Suprapubic skin (tissue), 4 donors: Measurements from ENCODE around the gene HECW1. TPM values are rescaled to one million over a fixed set of nuclear protein-coding genes. Genes with fewer than 3 reads are reported as not detected.

Experiments
- DNase-seq, 2 donors: peaks; one replicate each; pipeline ENCODE4 v3.0.0-alpha.2; 2019; ENCODE audit warnings: low spot score in 2 of 2
- H3K27ac ChIP-seq: fragments of 200-600 bp; sonication (generic); one replicate; pipeline ENCODE4 v1.5.1; 2019
- H3K27me3 ChIP-seq: fragments of 200-600 bp; sonication (generic); one replicate; pipeline ENCODE4 v1.5.1; 2019
- H3K36me3 ChIP-seq: fragments of 200-600 bp; sonication (generic); one replicate; pipeline ENCODE4 v1.5.1; 2019
- H3K4me1 ChIP-seq: fragments of 200-600 bp; sonication (generic); one replicate; pipeline ENCODE4 v1.5.1; 2019
- H3K4me3 ChIP-seq: fragments of 200-600 bp; sonication (generic); one replicate; pipeline ENCODE4 v1.5.1; 2019; ENCODE audit warnings: mild to moderate bottlenecking
- H3K9me3 ChIP-seq: fragments of 200-600 bp; sonication (generic); one replicate; pipeline ENCODE4 v1.5.1; 2019
- EP300 ChIP-seq: sonication (generic); formaldehyde crosslinking; IDR thresholded peaks from one replicate; pipeline ENCODE4 v1.6.1; 2017; ENCODE audit warnings: antibody characterized with exemption
- POLR2A ChIP-seq, 2 donors: fragments of 450-650 bp; IDR thresholded peaks; one replicate each; pipeline ENCODE4 v1.6.1; 2017; ENCODE audit warnings: antibody characterized with exemption in 2 of 2, mild to moderate bottlenecking in 2 of 2, moderate library complexity in 2 of 2
- POLR2AphosphoS5 ChIP-seq, 3 donors: sonication (generic); formaldehyde crosslinking; IDR thresholded peaks; one replicate each; pipeline ENCODE4 v1.6.1; 2017; ENCODE audit warnings: antibody characterized with exemption in 3 of 3
- WGBS: methylation state at CpG from one replicate; pipeline ENCODE4 v1.1.5; 2018; 5-methylcytosine and 5-hydroxymethylcytosine counted together
- total RNA-seq, 4 donors: library from RNA; depleted of rRNA; stranded (reverse); fragments of >200 nt; gene quantifications; one replicate each; pipeline ENCODE4 v1.1.0, GENCODE V29; 2016
- TF ChIP-seq, protein P1 (sequence below), 2 donors: fragments of 200-600 bp in 1 of 2; fragments of 450-650 bp in 1 of 2; sonication (generic) in 1 of 2; IDR thresholded peaks; one replicate each; pipeline ENCODE4 v1.5.1; 2016 to 2019; ENCODE audit warnings: antibody characterized with exemption in 2 of 2, mild to moderate bottlenecking in 1 of 2, moderate library complexity in 1 of 2

HECW1 gene
- total RNA-seq, 4 donors from 2014 or later = 0.17 to 0.73 (median 0.32) TPM; not detected in 1

DNA sequence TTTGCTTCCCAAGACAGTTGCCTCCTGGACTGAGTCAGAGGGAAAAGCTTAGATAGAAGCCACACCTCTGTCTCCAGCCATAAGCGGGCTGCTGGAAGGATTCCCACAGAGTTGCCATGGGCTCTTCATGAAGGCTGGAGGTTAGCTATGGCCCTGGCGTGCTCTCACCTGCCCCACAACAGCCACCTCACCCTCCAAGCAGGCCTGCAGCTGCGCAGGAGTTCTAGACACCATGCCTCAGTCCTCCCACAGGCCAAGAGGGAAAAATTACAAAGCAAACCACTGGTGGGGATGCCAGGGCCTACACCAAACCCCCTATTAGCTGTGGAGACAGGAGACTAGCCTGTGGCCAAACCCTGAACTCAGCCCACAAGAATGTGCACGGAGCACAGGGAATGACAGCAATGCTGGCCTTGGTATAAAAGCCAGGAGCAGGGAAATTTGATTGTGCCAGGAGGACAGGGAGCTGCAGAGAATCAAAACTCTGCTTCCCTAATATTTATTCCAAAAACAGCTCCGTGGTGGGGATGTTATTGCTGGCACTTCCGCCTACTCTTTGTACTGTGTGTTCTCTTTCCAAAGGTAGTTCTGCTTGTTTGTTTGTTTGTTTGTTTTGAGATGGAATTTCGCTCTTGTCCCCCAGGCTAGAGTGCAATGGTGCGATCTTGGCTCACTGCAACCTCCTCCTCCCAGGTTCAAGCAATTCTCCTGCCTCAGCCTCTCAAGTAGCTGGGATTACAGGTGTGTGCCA, 410.1 kb downstream of the HECW1 start:
- H3K27ac ChIP-seq = no peak overlapping the region
- peaks cover 6% of the 10 kb centered on the region for H3K4me1 ChIP-seq
- H3K27me3 ChIP-seq = no peaks in the 10 kb centered on the region

DNA sequence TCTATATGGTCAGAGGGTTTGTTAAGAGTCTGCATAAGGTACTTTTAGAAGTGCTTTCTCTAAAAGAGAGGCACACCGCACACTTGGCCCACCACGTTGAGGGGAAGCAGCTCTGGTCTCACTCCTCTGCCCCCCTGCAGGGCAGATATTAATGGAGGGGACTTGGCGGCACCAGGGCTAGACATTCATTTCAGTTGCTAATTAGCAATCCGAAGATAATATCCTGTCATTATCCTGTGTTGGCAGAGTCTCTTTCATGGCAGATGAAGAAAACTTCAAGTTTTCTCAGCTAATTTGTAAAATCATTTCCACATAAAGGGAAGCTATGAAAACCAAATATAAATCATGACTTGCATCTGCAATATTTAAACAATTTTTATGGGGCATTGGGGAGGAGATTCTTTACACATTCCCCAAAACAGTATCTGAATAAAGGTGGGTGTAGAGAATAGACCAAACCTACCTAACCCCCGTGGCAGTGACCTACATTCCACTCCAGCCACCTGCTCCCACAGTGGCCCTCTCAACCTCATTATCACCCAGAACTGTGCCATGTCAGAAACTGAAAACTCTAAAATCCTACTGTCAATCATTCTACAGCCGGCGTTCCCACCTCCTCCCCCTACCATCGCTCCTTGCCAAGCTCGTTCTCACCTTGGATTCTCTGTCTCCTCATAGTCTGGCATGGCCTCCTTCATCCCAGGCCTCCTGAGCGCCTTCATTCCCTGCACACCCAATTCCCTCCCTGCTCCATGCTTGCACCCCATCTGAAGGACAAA, 416.3 kb downstream of the HECW1 start:
- no peak for DNase-seq
- TF ChIP-seq POLR2AphosphoS5 (IDR thresholded peaks at IDR 0.05) (no peak), EP300 (no peak), POLR2A (IDR thresholded peaks at IDR 0.05) (no peak)
- TF ChIP-seq, protein P1, sequence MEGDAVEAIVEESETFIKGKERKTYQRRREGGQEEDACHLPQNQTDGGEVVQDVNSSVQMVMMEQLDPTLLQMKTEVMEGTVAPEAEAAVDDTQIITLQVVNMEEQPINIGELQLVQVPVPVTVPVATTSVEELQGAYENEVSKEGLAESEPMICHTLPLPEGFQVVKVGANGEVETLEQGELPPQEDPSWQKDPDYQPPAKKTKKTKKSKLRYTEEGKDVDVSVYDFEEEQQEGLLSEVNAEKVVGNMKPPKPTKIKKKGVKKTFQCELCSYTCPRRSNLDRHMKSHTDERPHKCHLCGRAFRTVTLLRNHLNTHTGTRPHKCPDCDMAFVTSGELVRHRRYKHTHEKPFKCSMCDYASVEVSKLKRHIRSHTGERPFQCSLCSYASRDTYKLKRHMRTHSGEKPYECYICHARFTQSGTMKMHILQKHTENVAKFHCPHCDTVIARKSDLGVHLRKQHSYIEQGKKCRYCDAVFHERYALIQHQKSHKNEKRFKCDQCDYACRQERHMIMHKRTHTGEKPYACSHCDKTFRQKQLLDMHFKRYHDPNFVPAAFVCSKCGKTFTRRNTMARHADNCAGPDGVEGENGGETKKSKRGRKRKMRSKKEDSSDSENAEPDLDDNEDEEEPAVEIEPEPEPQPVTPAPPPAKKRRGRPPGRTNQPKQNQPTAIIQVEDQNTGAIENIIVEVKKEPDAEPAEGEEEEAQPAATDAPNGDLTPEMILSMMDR (IDR thresholded peaks at IDR 0.05) = no peak
- Histone ChIP-seq H3K4me1 (peaks cover 8% of the 10 kb centered on the region), H3K4me3 (no peak overlapping the region), H3K27ac (no peak overlapping the region), H3K27me3 (no peaks in the 10 kb centered on the region), H3K36me3 (no peaks in the 10 kb centered on the region), H3K9me3 (no peaks in the 10 kb centered on the region)
- WGBS = 77% methylated on average over 10 of the region's 10 CpGs

More for the DNA sequence above, 410.1 kb downstream of the HECW1 start:
- DNase-seq = no peak
- H3K4me3 ChIP-seq = no peak overlapping the region
- WGBS = 67% methylated on average over 7 of the region's 8 CpGs
- TF ChIP-seq POLR2AphosphoS5 (IDR thresholded peaks at IDR 0.05) (no peak), POLR2A (IDR thresholded peaks at IDR 0.05) (no peak)
- TF ChIP-seq, protein P1 (IDR thresholded peaks at IDR 0.05) = no peak
- H3K9me3 ChIP-seq = no peaks in the 10 kb centered on the region
- H3K36me3 ChIP-seq = no peaks in the 10 kb centered on the region

DNA sequence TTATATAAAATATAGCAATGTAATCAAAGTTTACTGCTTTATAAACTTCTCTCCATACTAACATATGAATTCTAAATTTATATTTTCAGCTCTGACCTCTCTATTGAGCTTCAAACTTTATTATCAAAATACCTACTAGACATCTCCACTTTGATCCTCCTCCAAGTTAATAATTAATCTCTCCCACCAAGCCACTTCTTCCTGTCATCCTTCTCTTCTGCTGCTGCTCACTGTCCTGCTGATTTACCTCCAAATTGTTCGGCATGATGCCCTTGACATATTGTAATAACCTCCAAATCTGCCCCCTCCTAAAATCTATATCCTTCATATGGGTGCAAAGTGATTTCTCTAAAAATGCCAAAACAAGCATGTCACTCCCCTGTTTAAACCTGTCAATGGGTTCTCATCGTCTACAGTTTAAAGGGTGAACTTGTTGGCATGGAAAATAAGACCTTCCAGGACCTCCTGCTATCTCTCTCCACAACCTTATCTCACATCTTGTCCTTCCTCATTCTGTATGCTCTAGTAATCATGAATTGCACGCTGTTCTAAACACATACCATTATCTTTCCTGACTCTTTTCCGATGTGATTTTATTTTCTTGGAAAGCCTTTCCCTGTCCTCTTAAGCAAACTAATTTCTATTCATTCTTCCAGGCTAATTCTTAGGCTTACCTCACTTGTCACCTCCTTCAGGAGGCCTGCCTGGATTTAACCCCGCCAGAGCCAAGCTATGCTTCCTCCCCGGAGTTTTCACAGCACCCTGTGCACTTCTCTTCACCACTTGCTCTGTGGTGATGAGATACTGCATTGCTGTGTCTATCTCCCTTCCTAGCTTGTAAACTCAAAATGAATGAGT, 418.3 kb downstream of the HECW1 start:
- 87% methylated on average over 6 of the region's 6 CpGs for WGBS
- Histone ChIP-seq H3K27ac (no peak overlapping the region), H3K27me3 (no peaks in the 10 kb centered on the region), H3K4me1 (peaks cover 22% of the 10 kb centered on the region), H3K36me3 (no peaks in the 10 kb centered on the region), H3K9me3 (no peaks in the 10 kb centered on the region), H3K4me3 (no peak overlapping the region)
- no peak for TF ChIP-seq EP300
- TF ChIP-seq POLR2A (IDR thresholded peaks at IDR 0.05) = no peak
- TF ChIP-seq, protein P1 (IDR thresholded peaks at IDR 0.05) = no peak
- no peak for TF ChIP-seq POLR2AphosphoS5 (IDR thresholded peaks at IDR 0.05)
- no peak for DNase-seq

DNA sequence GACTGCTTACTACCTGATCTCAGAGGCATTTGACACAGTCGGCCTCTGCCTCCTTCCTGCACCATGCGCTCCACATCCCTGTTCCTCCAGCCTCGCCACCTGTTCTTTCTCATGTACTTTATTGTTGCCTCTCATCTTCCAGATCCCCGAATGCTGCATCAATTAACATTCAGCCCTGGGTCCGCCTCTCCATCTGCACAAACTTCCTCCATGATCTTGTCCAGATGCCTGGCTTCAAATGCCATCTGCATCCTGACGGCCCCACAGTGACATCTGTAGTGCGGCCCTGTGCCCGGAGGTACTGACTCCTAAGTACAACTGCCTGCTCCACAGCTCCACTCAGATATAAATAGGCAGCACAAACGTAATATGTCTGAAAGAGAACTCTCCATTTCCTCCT, 419.3 kb downstream of the HECW1 start:
- no peaks in the 10 kb centered on the region for H3K27me3 ChIP-seq
- H3K36me3 ChIP-seq = no peaks in the 10 kb centered on the region
- DNase-seq = no peak
- 71% methylated on average over 9 of the region's 9 CpGs for WGBS
- TF ChIP-seq, protein P1 (IDR thresholded peaks at IDR 0.05) = no peak
- TF ChIP-seq POLR2A (IDR thresholded peaks at IDR 0.05) (no peak), EP300 (no peak), POLR2AphosphoS5 (IDR thresholded peaks at IDR 0.05) (no peak)
- no peak overlapping the region for H3K27ac ChIP-seq
- no peak overlapping the region for H3K4me3 ChIP-seq
- H3K9me3 ChIP-seq = no peaks in the 10 kb centered on the region
- peaks cover 29% of the 10 kb centered on the region for H3K4me1 ChIP-seq
